SJCRH30 (cell line): ENCODE results near the gene CBY2. TPM values are rescaled to one million over a fixed set of nuclear protein-coding genes. Genes with fewer than 3 reads are reported as not detected.

Experiments
- DNase-seq, 2 experiments: peaks; one replicate each; pipeline ENCODE4 v3.0.0-alpha.2; 2015 to 2020
- H3K27ac ChIP-seq: fragments of 250-450 bp; sonication (Bioruptor Pico); 2 replicates; pipeline ENCODE4 v1.5.1; 2020; ENCODE audit warnings: mild to moderate bottlenecking, moderate library complexity
- H3K27me3 ChIP-seq: fragments of 250-450 bp; sonication (Bioruptor Pico); 2 replicates; pipeline ENCODE4 v1.5.1; 2020; ENCODE audit warnings: mild to moderate bottlenecking, moderate library complexity
- H3K36me3 ChIP-seq: fragments of 250-450 bp; sonication (Bioruptor Pico); 2 replicates; pipeline ENCODE4 v1.5.1; 2020; ENCODE audit warnings: mild to moderate bottlenecking, moderate library complexity
- H3K4me1 ChIP-seq: fragments of 250-450 bp; sonication (Bioruptor Pico); 2 replicates; pipeline ENCODE4 v1.5.1; 2020; ENCODE audit warnings: mild to moderate bottlenecking, moderate library complexity
- H3K4me3 ChIP-seq: fragments of 250-450 bp; sonication (Bioruptor Pico); 2 replicates; pipeline ENCODE4 v1.5.1; 2020; ENCODE audit warnings: mild to moderate bottlenecking, moderate library complexity
- H3K9me3 ChIP-seq: fragments of 250-450 bp; sonication (Bioruptor Pico); replicated peaks from 2 replicates; pipeline ENCODE4 v1.5.1; 2020; ENCODE audit warnings: mild to moderate bottlenecking, moderate library complexity
- total RNA-seq: library from RNA; depleted of rRNA; stranded (reverse); fragments of >200 nt; shearing (Covaris generic); gene quantifications from 2 replicates; pipeline ENCODE4 v1.2.3, GENCODE V29; 2014

The CBY2 gene
- total RNA-seq, 1 experiment from 2014 or later = not detected

DNA sequence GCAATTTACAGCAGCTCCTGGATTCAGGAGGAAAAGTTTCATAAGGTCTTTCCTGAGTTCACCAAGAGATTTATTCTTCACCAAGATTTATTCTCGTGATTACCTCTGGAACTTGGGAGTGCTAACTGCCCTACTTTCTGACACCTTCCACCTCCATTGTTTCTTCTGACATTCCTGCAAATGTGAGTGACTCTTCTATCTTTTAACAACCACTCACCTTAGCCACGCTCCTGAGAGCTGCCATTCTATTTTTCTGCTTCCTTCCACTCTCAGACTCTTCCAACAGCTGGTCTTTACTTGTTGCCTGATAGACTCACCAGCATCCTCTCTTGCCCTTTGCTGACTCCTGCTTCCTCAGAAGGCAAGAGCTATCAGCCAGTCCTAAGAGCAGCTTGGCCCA, 11.5 kb upstream of the CBY2 start:
- H3K36me3 ChIP-seq = no peaks in the 10 kb centered on the region
- no peaks in the 10 kb centered on the region for H3K4me1 ChIP-seq
- H3K4me3 ChIP-seq = no peak overlapping the region
- no peaks in the 10 kb centered on the region for H3K27me3 ChIP-seq
- no peak overlapping the region for H3K27ac ChIP-seq
- no peaks in the 10 kb centered on the region for H3K9me3 ChIP-seq
- no peak for DNase-seq

DNA sequence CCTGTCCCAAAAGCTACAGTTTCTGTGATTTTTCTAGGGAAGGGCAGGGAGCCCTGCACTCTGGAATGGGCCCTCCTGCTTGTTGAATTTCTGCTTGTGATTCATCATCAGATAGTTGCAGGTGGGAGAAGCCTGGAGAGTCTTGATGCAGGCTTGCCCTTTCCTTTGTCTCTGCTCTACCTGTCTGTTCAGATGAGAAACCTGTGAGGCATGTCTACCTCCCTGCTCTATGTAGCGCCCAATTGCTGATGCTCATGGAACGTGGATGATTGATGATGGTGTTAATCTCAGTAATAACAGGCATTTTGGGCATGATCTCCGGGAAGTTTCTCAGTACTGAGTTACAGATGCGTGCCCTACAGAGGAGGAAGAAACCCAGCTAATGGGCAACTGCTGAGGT, 10.9 kb upstream of the CBY2 start:
- Histone ChIP-seq H3K9me3 (no peaks in the 10 kb centered on the region), H3K27me3 (no peaks in the 10 kb centered on the region), H3K27ac (no peak overlapping the region), H3K36me3 (no peaks in the 10 kb centered on the region), H3K4me3 (no peak overlapping the region), H3K4me1 (no peaks in the 10 kb centered on the region)
- DNase-seq = no peak

DNA sequence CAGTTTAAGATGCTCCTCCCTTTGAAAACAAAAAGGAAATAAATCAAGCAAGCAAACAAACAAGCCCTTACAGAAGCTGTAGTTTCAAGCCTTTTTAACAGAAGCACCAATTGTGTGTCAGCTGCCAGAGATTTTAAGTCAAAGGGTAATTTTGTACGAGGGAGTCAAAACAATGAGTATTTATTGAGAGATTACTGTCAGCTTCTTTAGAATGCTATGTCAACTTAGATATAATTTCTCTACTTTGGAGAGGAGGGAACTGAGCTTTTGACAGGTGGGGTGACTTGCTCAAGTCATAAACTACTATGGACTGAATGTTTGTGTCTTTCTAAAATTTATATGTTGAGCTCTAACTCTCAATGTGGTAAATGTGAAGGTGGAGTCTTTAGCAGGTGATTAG, 10.5 kb upstream of the CBY2 start:
- Histone ChIP-seq H3K36me3 (no peaks in the 10 kb centered on the region), H3K4me3 (no peak overlapping the region), H3K9me3 (no peaks in the 10 kb centered on the region), H3K4me1 (no peaks in the 10 kb centered on the region), H3K27ac (no peak overlapping the region), H3K27me3 (no peaks in the 10 kb centered on the region)
- no peak for DNase-seq

DNA sequence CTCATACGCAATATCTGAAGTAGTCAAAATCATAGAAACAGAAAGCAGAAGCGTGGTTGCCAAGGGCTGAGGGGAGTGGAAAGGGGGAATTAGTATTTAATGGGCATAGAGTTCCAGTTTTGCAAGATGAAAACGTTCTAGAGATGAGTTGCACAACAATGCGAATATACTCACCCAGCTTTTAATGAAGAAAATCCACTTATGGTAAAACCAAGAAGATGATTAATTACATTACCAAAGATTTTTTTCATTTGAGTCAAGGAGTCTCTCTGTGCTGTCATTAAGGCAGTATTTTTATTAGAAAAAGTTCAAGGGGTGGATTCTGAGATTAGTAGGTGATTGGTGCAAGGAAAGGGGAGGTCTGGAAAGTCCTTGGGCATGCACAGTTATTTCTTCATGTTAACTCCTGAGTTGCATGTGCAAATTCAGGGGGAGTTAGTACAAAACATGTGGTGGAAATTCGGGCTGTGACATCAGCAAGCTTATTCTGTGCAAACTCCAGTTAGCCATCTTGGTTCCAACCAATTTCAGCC, 6.9 kb upstream of the CBY2 start:
- H3K36me3 ChIP-seq = no peaks in the 10 kb centered on the region
- no peaks in the 10 kb centered on the region for H3K4me1 ChIP-seq
- DNase-seq = no peak
- no peaks in the 10 kb centered on the region for H3K9me3 ChIP-seq
- H3K27me3 ChIP-seq = no peaks in the 10 kb centered on the region; the same call in 1 of the 2 replicates
- H3K4me3 ChIP-seq = no peak overlapping the region
- no peak overlapping the region for H3K27ac ChIP-seq

DNA sequence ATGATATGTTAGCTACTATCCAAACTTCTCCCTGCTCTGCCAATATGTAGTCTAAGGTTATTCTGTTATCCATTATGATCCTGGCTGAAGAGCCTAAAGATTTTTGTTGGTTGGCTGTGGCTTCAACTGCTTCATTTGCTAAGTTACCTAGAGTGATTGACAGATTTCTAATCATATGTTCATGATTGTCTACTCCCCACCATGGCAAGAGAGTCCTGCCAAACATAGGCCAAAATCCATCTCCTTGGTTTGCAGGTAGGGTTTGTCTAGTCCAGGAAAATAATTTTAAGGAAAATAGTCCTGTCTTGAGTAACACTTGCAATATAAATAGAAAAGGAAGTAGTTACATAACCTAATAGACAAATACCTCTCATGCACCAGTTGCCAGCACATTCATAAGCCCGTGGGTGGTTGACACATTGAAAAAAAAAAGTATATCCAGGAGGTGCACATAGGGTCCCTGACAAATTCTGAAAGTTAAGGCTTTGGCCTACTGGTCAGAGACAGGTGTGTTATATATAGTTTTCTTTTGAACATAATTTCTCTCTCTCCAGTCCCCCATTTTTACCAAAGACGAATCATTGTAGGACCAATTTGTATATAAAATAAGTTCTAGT, 5.4 kb upstream of the CBY2 start:
- DNase-seq = no peak
- no peaks in the 10 kb centered on the region for H3K36me3 ChIP-seq
- H3K4me3 ChIP-seq = no peak overlapping the region
- no peak overlapping the region for H3K27ac ChIP-seq
- no peaks in the 10 kb centered on the region for H3K4me1 ChIP-seq
- no peaks in the 10 kb centered on the region; the same call in 1 of the 2 replicates for H3K27me3 ChIP-seq
- no peaks in the 10 kb centered on the region for H3K9me3 ChIP-seq

DNA sequence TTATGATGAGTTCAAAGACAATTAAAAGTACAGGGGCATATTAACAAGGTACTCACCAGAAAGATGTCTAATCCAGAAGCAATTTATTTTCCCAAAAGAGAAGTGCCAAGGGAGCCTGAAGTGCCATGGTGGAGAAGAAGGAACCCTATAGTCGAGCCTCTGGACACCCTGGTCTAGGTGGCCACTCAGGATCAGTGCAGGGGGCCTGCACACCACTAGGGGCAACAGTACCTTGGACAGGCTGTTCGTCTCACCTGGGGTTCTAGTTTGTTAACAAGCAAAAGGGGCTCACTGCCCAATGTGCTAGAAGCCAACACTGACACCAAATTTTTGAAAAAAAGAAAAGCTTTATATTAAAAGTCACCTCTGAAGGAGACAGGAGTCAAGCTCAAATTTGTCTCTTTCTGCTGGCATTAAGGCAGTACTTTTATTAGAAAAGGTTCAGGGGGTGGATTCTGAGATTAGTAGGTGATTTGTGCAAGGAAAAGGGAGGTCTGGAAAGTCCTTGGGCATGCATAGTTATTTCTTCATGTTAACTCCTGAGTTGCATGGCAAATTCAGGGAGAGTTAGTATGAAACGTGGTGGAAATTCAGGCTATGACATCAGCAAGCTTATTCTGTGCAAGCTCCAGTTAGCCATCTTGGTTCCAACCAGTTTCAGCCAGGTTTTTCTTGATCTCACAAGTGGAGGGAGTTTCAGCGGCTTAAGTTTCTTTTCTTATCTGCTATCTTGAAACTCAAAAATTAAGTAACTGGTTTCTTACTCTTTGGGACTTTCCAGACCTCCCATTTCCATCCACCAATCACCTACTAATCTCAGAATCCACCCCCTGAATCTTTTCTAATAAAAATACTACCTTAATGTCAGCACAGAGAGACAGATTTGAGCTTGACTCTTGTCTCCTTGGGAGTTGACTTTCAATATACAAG, 884 bp upstream of the CBY2 start:
- H3K4me1 ChIP-seq = no peaks in the 10 kb centered on the region
- H3K36me3 ChIP-seq = no peaks in the 10 kb centered on the region
- DNase-seq = no peak
- no peak overlapping the region for H3K27ac ChIP-seq
- H3K9me3 ChIP-seq = no peaks in the 10 kb centered on the region
- H3K4me3 ChIP-seq = no peak overlapping the region
- no peaks in the 10 kb centered on the region; the same call in 1 of the 2 replicates for H3K27me3 ChIP-seq

DNA sequence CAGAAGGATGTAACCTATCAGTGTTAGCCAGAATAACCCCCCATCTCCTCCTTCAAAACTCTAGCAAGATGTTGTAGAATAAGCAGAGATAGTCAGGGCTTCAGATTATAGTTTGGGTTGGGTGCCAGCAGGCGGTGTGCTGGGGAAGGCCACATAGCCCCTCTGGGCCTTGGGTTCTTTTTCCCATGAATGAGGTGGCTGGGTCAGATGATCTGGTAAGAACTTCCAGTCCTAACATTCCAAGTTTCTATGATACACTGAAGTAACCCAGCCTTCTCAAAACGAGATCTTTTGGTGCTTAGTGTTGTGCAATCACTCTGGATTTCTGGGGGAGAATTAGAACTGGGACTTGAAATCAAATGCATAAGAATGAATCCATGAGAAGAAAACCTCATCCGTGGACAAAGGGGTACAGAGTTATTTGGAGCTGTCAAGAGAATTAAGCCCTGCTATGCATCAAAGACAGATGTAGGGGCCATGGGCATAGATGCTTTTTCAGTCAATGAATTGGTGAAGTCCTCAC, 810 bp downstream of the CBY2 start:
- no peak overlapping the region for H3K27ac ChIP-seq
- no peak for DNase-seq
- H3K9me3 ChIP-seq = no peaks in the 10 kb centered on the region
- no peaks in the 10 kb centered on the region for H3K4me1 ChIP-seq
- H3K36me3 ChIP-seq = no peaks in the 10 kb centered on the region
- no peak overlapping the region for H3K4me3 ChIP-seq
- no peaks in the 10 kb centered on the region; the same call in 1 of the 2 replicates for H3K27me3 ChIP-seq

DNA sequence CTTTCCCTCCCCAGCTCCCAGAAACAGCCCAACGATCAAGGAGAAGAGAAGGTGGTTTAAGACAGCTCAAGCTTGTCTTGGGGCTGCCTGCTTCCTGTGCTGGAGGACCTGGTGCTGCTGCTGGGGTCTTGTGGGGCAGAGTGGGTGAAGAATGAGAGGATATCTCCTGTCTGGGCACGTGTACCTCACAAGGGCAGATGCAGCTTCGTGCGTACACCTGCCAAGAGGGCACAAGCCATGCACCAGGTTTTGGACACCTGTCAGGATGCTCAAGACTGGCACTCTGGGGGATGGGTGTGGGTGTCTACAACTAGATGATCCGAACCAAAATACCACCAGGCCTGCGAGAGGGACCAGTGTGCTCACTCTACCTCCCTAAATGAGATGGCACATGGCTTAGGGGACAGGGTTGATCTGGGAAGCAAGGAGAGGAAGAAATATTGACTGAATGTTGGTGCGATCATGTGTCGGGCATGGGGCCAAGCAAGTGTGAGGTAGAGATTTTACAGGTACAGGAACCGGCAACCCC, 2.2 kb downstream of the CBY2 start:
- H3K27ac ChIP-seq = no peak overlapping the region
- H3K4me1 ChIP-seq = no peaks in the 10 kb centered on the region
- H3K36me3 ChIP-seq = no peaks in the 10 kb centered on the region
- no peaks in the 10 kb centered on the region for H3K9me3 ChIP-seq
- H3K27me3 ChIP-seq = no peaks in the 10 kb centered on the region
- no peak for DNase-seq
- no peak overlapping the region for H3K4me3 ChIP-seq

DNA sequence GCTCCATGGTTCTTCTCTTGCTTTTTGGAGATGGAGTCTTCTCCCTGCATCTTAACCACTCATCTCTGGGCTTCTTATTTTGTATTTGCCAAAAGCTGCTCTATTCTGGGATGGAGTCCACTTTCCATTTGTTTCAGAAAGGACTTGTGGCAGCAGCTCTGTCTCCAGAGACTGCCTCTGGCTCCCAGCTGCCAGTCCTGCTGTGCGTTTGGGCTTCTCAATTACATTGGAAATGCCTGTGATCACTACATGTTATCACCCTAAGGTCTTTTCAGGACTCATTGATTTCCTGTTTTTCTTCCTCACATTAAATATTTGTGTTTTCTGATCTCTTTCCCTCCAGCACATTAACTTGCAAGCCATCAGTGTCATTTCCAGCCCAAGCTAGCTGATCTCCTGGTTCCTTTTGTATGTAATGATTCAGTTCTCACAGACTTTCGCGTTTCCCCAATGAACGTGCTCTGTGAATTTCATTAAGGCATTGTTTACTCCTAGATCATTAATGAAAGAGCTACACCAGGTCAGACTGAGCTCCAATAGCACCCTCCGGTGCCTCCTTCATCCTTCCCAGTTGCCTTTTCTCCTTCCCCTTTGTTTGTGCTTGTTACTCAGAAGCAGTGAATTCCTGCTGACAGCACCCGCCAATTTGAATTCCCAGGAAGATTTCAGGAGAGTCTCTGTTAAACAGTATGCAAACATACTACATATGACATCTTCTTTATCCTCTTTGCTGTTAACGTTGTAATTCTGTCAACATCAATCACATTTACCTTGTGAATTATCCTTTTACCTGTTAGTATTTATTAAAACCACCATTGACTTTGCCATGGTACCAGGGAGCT, 3.0 kb downstream of the CBY2 start:
- H3K9me3 ChIP-seq = no peaks in the 10 kb centered on the region
- no peak overlapping the region for H3K4me3 ChIP-seq
- H3K27me3 ChIP-seq = no peaks in the 10 kb centered on the region
- H3K4me1 ChIP-seq = no peaks in the 10 kb centered on the region
- H3K36me3 ChIP-seq = no peaks in the 10 kb centered on the region
- H3K27ac ChIP-seq = no peak overlapping the region
- DNase-seq = no peak

DNA sequence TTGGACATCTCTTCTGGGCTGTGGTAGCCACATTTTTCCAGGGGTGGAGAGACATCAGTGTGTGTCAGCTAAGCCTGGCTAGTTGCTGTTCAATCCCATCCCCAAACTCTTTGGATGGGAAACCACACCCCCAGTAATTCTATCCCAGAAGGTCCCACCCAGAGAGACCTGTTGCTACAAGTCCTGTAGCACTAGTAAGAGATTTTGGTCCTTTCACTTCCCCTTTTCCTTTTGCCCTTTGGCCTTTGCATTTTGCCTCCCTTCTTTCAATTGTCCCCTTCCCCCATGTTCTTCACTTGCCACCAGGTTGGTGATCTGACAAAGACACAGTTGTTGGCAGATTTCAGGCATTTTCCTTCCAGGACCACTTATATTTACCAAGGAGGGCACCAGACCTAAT, 3.8 kb downstream of the CBY2 start:
- Histone ChIP-seq H3K36me3 (no peaks in the 10 kb centered on the region), H3K4me1 (no peaks in the 10 kb centered on the region), H3K27me3 (no peaks in the 10 kb centered on the region), H3K4me3 (no peak overlapping the region), H3K27ac (no peak overlapping the region), H3K9me3 (no peaks in the 10 kb centered on the region)
- DNase-seq = no peak

DNA sequence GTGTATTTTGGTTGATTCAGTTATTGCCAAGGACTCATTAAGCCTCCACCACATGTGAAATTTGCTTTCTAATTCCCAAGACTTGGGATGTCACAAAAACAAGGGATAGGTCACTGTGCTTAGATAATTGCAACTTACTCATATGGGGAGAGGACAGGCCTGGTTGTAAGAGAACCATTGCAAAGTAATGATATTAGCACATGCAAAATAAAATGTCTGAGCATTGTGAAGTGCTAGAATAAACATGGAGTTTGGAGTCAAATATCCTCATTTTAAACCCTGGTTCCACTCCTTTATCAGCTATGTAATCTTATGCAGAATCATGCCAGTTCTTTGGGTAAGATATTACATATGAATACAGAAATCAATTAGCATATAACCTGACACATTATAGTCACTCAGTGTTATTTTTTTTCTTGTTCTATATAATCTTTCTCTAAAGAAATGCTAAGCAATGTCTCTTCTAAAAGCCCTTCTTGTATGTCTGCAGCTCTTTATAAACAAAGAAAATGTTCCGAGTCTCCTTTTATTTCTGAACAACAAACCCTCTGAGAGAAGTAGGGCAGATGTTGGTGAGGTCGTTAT, 5.5 kb downstream of the CBY2 start:
- H3K36me3 ChIP-seq = no peaks in the 10 kb centered on the region
- no peak for DNase-seq
- H3K27me3 ChIP-seq = no peaks in the 10 kb centered on the region
- no peak overlapping the region for H3K4me3 ChIP-seq
- H3K4me1 ChIP-seq = no peaks in the 10 kb centered on the region
- no peaks in the 10 kb centered on the region for H3K9me3 ChIP-seq
- H3K27ac ChIP-seq = no peak overlapping the region

DNA sequence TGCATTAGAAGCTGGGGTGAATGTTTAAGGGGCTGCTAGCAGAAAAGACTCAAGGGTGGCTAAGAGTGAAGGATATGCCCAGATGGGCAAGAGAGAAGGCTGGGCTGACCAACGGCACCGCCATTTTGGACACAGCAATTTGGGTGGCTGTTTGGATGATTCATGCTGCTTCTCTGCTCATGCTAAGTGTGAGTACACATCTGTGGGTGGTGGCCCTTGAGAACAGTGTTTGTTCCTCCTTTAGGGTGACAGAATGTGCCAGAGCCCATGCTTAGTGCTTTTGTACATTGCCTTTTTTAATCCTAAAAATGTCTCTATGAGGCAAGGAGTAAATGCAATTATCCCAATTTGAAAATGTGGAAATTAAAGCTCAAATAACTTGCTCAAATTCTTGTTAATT, 9.8 kb downstream of the CBY2 start:
- Histone ChIP-seq H3K4me3 (no peak overlapping the region), H3K4me1 (no peaks in the 10 kb centered on the region), H3K27me3 (no peaks in the 10 kb centered on the region), H3K27ac (no peak overlapping the region), H3K9me3 (no peaks in the 10 kb centered on the region), H3K36me3 (no peaks in the 10 kb centered on the region)
- DNase-seq = no peak

DNA sequence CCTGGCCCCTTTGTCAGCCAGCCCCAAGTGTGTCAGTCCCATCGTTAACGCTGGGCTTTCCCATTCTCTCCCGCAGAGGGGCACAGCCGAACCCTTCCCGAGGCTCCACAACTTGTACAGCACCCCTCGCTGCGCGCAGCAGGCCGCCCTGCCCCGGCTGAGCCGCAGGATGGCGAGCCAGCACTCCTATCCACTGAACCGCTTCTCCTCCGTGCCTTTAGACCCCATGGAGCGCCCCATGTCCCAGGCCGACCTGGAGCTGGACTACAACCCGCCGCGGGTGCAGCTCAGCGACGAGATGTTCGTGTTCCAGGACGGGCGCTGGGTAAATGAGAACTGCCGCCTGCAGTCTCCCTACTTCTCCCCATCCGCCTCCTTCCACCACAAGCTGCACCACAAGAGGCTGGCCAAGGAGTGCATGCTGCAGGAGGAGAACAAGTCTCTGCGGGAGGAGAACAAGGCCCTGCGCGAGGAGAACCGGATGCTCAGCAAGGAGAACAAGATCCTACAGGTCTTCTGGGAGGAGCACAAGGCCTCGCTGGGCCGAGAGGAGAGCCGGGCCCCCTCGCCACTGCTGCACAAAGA, 11.1 kb downstream of the CBY2 start:
- Histone ChIP-seq H3K36me3 (no peaks in the 10 kb centered on the region), H3K9me3 (no peaks in the 10 kb centered on the region), H3K4me3 (no peak overlapping the region), H3K4me1 (no peaks in the 10 kb centered on the region), H3K27me3 (no peaks in the 10 kb centered on the region), H3K27ac (no peak overlapping the region)
- DNase-seq = no peak

DNA sequence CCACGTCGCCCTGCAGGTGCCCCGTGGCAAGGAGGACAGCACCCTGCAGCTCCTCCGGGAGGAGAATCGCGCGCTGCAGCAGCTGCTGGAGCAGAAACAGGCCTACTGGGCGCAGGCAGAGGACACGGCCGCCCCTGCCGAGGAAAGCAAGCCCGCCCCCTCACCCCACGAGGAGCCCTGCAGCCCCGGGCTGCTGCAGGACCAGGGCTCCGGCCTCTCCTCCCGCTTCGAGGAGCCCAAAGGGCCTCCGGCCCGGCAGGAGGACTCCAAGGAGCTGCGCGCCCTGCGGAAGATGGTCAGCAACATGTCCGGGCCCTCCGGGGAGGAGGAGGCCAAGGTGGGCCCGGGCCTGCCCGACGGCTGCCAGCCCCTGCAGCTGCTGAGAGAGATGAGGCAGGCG, 11.6 kb downstream of the CBY2 start:
- no peak overlapping the region for H3K4me3 ChIP-seq
- no peak overlapping the region for H3K27ac ChIP-seq
- H3K9me3 ChIP-seq = no peaks in the 10 kb centered on the region
- no peaks in the 10 kb centered on the region for H3K27me3 ChIP-seq
- no peaks in the 10 kb centered on the region for H3K36me3 ChIP-seq
- no peak for DNase-seq
- H3K4me1 ChIP-seq = no peaks in the 10 kb centered on the region
